Tibial nerve (tissue), 4 donors: ENCODE data around the gene SERPINB3. TPM values are rescaled to one million over a fixed set of nuclear protein-coding genes. Genes with fewer than 3 reads are reported as not detected.

Experiments used
- DNase-seq, 2 donors: peaks; one replicate each; pipeline ENCODE4 v3.0.0-alpha.2; 2019; ENCODE audit warnings: low spot score in 2 of 2
- H3K27ac ChIP-seq, 4 donors: fragments of 200-600 bp; sonication (generic) in 3 of 4; one replicate each; pipeline ENCODE4 v1.5.1; 2017 to 2019; ENCODE audit warnings: mild to moderate bottlenecking in 1 of 4
- H3K27me3 ChIP-seq, 2 donors: fragments of 200-600 bp; sonication (generic) in 1 of 2; one replicate each; pipeline versions ENCODE4 v1.5.1 to v1.6.0; 2017 to 2019
- H3K36me3 ChIP-seq, 3 donors: fragments of 200-600 bp; sonication (generic); one replicate each; pipeline ENCODE4 v1.5.1; 2018 to 2019
- H3K4me1 ChIP-seq, 4 donors: fragments of 200-600 bp; sonication (generic) in 3 of 4; one replicate each; pipeline ENCODE4 v1.5.1; 2017 to 2019
- H3K4me3 ChIP-seq, 4 donors: fragments of 200-600 bp; sonication (generic) in 3 of 4; one replicate each; pipeline ENCODE4 v1.5.1; 2017 to 2019; ENCODE audit warnings: mild to moderate bottlenecking in 1 of 4, moderate library complexity in 1 of 4
- H3K9me3 ChIP-seq, 4 donors: fragments of 200-600 bp; sonication (generic) in 3 of 4; one replicate each; pipeline ENCODE4 v1.5.1; 2017 to 2019
- EP300 ChIP-seq, 2 donors: sonication (generic); formaldehyde crosslinking; IDR thresholded peaks; one replicate each; pipeline ENCODE4 v1.6.1; 2017; ENCODE audit warnings: antibody characterized with exemption in 2 of 2, mild to moderate bottlenecking in 1 of 2
- POLR2A ChIP-seq, 2 donors: fragments of 450-650 bp; IDR thresholded peaks; one replicate each; pipeline ENCODE4 v1.6.1; 2017; ENCODE audit warnings: antibody characterized with exemption in 2 of 2, mild to moderate bottlenecking in 2 of 2, moderate library complexity in 2 of 2
- WGBS, 2 donors: methylation state at CpG; one replicate each; pipeline ENCODE4 v1.1.5; 2018; 5-methylcytosine and 5-hydroxymethylcytosine counted together
- total RNA-seq, 4 donors: library from RNA; depleted of rRNA; stranded (reverse); fragments of >200 nt; gene quantifications; one replicate each; pipeline ENCODE4 v1.1.0, GENCODE V29; 2016
- TF ChIP-seq, protein P1 (sequence below), 5 experiments: fragments of 200-600 bp in 3 of 5; fragments of 450-650 bp in 2 of 5; sonication (generic) in 3 of 5; IDR thresholded peaks; one replicate each; pipeline ENCODE4 v1.5.1; 2016 to 2019; ENCODE audit warnings: antibody characterized with exemption in 5 of 5, mild to moderate bottlenecking in 3 of 5, moderate library complexity in 2 of 5

The SERPINB3 gene
- total RNA-seq, 4 donors from 2014 or later: not detected

DNA sequence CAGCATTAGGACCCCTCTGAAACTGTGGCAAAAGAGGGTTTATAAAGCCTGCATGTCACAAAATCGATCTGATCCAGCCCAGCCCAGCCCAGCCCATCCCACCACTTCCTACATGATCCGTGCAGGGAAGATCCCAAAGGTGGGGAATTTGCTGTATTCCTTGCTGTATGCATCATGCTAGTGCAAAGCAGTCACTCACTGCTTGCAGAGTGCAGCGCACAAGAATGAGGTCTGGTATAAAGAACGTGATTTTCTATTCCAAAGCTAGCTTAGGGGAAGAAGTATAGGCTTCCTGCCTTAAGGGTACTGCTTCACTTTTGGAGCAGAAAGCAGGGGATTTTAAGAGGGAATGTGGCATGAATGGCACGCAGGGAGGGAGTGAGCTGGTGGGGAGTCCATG is 22.2 kb upstream of the SERPINB3 start:
- 65 to 66% methylated on average over 5 of the region's 5 CpGs for WGBS, 2 donors
- H3K4me1 ChIP-seq: peaks cover 0 to 5% (median 0%) of the 10 kb centered on the region in 4 donors
- H3K4me3 ChIP-seq: no peak overlapping the region
- no peak overlapping the region for H3K27ac ChIP-seq
- TF ChIP-seq, protein P1, sequence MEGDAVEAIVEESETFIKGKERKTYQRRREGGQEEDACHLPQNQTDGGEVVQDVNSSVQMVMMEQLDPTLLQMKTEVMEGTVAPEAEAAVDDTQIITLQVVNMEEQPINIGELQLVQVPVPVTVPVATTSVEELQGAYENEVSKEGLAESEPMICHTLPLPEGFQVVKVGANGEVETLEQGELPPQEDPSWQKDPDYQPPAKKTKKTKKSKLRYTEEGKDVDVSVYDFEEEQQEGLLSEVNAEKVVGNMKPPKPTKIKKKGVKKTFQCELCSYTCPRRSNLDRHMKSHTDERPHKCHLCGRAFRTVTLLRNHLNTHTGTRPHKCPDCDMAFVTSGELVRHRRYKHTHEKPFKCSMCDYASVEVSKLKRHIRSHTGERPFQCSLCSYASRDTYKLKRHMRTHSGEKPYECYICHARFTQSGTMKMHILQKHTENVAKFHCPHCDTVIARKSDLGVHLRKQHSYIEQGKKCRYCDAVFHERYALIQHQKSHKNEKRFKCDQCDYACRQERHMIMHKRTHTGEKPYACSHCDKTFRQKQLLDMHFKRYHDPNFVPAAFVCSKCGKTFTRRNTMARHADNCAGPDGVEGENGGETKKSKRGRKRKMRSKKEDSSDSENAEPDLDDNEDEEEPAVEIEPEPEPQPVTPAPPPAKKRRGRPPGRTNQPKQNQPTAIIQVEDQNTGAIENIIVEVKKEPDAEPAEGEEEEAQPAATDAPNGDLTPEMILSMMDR (IDR thresholded peaks at IDR 0.05): no peak
- TF ChIP-seq POLR2A (IDR thresholded peaks at IDR 0.05): no peak
- TF ChIP-seq EP300 (IDR thresholded peaks at IDR 0.05): no peak
- H3K27me3 ChIP-seq: no peaks in the 10 kb centered on the region
- no peaks in the 10 kb centered on the region for H3K9me3 ChIP-seq
- no peak for DNase-seq
- no peaks in the 10 kb centered on the region for H3K36me3 ChIP-seq

DNA sequence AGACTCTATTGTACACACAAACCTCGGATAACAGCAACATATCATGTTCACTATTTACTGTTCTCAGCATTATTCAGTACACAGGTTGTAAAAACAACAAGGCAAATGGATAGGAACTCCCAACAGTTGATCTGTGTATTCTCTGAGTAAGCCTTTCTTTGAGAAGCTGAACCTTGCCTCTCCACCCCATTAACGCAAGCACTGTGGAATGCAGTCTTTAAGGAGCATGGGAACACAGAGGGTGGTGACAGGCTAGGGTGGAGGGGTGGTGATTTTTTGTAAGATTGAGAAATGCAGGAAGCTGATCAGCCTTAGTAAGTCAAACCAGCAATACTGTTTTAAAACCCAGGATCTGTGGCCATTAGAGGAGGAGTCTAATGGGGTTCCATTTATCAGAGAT is 21.5 kb upstream of the SERPINB3 start:
- Histone ChIP-seq H3K27ac (no peak overlapping the region), H3K4me1 (peaks cover 0 to 5% (median 0%) of the 10 kb centered on the region in 4 donors), H3K36me3 (no peaks in the 10 kb centered on the region), H3K4me3 (no peak overlapping the region), H3K27me3 (no peaks in the 10 kb centered on the region), H3K9me3 (no peaks in the 10 kb centered on the region)
- no peak for DNase-seq
- 26 to 28% methylated on average over 2 of the region's 2 CpGs for WGBS, 2 donors
- no peak for TF ChIP-seq EP300 (IDR thresholded peaks at IDR 0.05)

DNA sequence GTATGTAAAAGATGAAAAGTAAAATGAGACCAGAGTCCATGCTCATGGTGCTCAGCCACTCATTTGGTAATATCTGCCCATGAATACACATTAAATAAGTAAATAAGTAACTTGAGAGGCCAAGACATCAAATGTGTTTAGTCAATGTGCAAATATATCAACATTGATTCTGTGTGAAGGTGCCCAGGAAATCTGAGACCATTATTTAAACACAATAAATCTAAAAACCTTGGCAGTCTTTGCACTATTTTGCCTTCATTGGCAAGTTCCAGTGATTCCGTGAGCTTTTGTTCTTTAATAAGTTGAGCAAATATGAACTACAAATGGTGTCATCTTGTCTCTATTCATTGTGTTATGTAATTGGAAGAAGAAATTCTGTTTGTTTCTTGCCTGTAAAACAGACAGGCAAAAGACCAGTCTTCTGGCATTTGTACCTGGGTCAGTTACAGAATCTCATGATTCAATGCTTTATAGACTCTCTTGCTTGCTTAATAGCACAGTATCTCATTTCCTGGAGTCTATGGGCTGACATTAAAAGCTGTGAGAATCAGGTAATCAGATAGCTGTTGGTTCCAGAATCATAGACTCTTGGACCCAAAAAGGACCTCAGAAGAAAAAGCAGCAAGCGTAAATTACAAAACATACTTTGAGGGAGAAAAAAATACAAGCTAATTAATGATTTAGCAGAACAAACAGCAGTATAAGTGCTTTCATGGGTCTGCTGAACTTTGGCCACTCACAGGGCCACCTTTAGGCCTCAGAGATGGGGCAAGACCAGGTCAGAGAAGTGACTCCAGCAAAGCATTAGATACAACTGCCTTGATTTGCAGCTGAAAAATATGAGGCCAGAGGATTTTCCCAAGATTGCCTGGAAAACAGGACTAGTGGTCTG is 20.0 kb upstream of the SERPINB3 start:
- Histone ChIP-seq H3K4me3 (no peak overlapping the region), H3K4me1 (peaks cover 0 to 5% (median 0%) of the 10 kb centered on the region in 4 donors), H3K36me3 (no peaks in the 10 kb centered on the region), H3K27ac (no peak overlapping the region), H3K27me3 (no peaks in the 10 kb centered on the region), H3K9me3 (no peaks in the 10 kb centered on the region)
- TF ChIP-seq EP300 (IDR thresholded peaks at IDR 0.05): no peak
- 95 to 96% methylated on average over 2 of the region's 2 CpGs for WGBS, 2 donors
- no peak for DNase-seq

DNA sequence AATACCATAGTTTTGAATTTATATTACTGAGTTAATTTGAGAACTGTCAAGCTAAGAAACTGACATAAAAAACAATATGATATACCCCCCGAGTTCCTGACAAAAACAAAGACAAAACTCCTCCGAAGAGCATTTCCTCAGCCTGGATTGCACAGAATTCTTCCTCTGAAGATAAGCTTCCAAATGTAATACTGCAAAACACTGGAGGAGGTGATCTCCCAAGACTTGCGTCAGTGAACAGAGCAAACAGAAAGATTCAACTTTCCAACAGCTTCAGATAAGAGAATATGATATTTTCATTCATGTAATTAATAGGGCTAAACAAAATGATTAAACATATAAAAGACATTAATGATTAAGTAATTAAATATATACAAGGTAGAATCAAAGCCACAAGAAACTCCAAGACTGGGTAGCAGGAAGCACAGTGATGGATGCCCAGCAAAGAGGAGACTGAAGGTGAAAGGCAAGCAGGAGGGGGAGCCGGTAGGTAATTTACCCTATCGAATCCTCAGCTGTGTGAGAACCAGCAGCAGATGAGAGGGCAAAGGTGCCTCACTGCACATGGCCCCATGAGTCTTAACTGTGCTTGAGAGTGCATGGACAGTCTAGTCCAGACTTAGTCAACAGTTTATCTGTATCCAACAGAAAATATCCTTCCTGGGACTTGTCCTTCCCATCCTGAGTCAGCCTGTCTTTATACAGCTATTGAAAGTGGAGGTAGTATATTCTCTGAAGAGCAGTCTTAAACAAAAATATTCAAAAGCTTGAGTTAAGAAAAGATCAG is 18.3 kb upstream of the SERPINB3 start:
- peaks cover 0 to 5% (median 0%) of the 10 kb centered on the region in 4 donors for H3K4me1 ChIP-seq
- TF ChIP-seq, protein P1 (IDR thresholded peaks at IDR 0.05): no peak
- H3K4me3 ChIP-seq: no peak overlapping the region
- no peak for DNase-seq
- no peaks in the 10 kb centered on the region for H3K9me3 ChIP-seq
- H3K27me3 ChIP-seq: no peaks in the 10 kb centered on the region
- H3K27ac ChIP-seq: no peak overlapping the region
- H3K36me3 ChIP-seq: no peaks in the 10 kb centered on the region
- WGBS, 2 donors: 75 to 86% methylated on average over 5 of the region's 5 CpGs

DNA sequence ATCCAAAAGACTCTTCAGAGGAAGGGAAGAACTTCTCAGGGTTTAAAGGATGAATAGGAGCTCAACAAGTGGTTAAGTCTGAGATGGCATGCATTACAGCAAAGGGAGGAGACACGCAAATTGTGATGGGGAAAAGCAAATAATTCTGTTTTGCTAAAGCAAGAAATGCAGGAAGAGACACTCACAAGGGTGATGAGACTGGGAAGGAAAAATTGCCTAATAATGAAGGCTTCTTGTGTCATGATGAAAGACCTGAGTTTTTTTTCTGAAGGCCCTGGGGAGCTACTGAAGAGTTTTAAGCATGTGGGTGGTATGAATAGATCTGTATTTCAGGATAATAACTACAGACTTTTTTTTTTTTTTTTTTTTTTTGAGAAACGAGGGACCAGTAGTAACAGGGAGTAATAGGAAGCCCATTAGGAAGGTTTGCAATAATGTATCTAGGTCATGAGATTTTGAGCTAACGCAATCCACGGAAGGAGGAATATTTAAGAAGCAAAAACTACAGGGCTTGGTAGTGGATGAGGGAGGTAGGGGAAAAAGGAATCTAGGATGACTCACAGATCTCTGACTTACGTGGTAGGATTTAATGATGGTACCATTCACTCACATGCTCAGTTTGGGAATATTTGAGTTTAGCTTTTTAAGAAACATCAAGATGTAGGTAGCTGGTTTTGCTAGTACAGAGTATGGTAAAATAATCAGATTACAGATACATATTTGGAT is 16.0 kb upstream of the SERPINB3 start:
- Histone ChIP-seq H3K36me3 (no peaks in the 10 kb centered on the region), H3K9me3 (no peaks in the 10 kb centered on the region), H3K4me3 (no peak overlapping the region), H3K27ac (no peak overlapping the region), H3K27me3 (no peaks in the 10 kb centered on the region), H3K4me1 (no peaks in the 10 kb centered on the region)
- no peak for DNase-seq
- 43 to 46% methylated on average over 5 of the region's 5 CpGs for WGBS, 2 donors
- no peak for TF ChIP-seq POLR2A (IDR thresholded peaks at IDR 0.05)
- TF ChIP-seq, protein P1 (IDR thresholded peaks at IDR 0.05): no peak
